CD4-positive, alpha-beta T cell treated with Interleukin-17A for 4 hours (primary cell): ENCODE data around the gene DNAJA4.

Experiments
- DNase-seq: peaks from one replicate; pipeline ENCODE4 v3.0.0-alpha.2; 2020; ENCODE audit warnings: mixed read lengths

Gene DNAJA4

DNA sequence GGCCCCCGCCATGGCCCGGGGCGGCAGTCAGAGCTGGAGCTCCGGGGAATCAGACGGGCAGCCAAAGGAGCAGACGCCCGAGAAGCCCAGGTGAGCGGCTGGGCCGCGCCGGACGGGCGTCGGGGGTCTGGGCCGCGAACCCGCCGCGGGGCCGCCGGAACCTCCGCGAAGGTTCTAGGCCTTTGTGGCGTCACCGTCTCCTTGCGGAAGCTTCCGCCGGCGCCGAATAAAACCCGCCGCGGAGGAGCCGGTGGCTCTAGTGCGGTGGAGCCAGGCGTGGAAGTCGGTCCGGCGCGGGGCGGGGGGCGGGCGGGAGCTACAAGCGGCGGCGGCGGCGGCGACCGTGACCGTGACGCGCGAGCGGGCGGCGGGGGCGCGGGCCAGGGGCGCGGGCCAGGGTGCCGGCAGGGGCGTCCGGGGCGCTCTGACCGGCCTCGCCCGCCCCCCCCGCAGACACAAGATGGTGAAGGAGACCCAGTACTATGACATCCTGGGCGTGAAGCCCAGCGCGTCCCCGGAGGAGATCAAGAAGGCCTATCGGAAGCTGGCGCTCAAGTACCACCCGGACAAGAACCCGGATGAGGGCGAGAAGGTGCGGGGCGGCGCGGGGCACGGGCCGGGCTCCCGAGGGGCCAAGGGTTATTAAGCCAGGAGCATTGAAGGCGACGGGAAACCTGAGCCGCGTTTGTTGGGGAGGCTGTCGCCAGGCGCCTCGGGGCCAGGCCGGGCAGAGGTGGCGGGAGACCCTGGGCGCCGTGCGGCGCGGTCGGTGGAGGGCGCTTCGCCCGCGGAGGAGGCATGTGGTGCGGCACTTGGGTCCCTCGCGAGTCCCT is at the start of gene DNAJA4:
TSS of gene DNAJA4 (plus strand) at position 259 of the 833 bp plus-strand sequence. CDS start at position 461, 202 bp downstream.
- peak; percentile 74 for DNase-seq

DNA sequence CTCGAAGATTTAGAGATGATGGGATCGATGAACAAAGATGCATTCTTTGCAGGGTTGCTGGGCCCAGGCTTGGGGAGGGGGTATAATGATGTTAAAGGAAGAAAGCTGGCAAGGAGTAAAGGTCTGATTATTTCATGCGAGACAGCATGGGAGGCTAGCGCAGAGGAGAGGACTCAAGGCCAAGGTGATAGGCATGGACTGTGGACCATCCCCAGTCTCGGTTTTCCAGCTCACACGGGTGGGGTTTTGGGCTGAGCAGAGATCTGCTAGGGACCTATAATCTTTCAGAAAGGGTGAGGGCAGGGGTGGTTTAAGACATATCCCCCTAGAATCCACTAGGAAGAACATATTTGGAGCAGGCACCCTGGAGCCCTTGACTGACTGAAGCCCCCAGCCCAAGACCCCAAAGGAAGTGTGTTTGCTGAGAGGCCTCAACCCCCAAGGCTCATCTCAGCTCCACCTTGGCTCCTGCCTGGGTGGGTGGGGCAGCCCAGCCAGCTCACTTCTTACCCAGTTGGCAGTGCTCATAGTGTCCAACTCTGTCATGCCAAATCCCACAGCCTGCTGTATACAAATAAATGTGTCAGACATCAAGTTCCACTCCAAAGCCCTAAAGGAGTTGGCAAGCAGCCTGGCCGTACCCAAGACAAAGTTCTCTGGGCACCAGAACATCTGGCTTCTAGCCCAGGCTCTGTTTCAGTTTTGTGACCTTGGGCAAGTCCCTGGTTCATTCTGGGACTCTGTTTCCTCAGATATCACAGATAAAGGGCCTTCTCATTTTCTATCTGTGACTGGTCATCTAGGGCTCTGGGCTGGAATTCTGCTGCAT is 47.9 kb upstream of the DNAJA4 start:
- DNase-seq: no peak

- no peak for DNase-seq
These were observed 43.6 kb upstream of the DNAJA4 start for GRCh38 chr15:78220713-78221112.

DNA sequence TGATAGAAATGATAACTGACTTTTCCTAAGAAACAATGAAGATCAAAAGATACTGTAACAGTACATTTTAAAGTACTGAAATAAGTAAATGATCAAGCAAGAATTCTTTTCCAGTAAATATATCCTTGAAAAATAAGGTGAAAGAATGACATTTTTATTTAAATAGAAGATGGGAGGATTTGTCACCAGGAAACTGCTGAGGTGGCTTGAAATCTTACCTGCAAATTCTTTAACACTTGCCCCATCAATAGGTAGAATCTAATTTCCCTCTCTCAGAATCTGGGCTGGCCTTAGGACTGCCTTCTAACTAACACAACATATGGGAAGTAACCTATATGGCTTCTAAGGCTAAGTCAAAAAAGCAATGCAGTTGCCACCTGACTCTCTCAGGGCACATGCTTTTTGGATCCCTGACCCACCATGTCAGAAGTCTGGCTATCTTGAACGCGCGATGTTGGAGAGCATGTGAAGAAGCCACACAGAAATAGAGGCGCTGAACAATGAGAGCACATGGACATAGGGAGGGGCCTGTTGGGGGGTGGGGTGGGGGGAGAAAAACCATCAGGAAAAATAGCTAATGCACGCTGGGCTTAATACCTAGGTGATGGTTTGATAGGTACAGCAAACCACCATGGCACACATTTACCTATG is 41.5 kb upstream of the DNAJA4 start:
- DNase-seq: no peak

DNA sequence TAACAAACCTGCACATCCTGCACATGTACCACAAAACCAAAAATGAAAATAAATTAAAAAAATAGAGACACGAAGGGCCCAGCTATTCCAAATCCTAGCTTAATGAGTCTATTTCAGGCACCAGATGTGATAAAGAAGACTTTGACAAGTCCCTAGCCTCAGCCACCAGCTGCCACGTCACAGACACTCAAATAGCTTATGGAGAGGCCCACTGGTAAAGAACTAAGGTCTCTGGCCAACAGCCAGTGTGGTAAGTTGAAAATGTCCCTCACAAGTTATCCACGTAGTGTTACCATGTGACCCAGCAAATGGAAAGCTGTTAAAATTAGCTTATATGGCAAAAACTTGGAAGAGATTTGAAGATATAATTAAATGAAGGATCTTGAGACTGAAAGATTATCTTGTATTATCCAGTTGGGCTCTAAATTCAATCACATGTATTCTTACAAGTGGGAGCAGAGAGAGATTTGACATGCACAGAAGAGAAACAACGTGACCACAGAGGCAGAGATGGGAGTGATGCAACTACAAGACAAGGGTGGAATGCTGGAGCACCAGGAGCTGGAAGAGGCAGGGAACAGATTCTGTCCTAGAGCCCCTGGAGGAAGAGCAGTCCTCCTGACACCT is 40.9 kb upstream of the DNAJA4 start:
- no peak for DNase-seq

DNA sequence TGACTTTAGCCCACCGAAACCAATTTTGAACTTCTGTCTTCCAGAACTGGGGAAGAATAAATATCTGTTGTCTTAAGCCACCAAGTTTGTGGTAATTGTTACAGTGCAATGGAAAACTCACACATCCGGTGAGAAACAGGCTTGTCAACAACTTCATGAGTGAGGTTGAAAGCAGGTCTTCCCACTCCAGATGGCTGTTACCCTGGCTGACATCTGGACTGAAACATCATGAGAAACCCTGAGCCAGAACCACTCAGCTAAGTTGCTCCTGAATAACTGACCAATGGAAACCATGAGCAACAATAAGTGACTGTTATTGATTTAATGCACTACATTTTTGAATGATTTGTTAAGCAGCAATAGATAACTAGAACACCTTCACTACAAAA is 40.3 kb upstream of the DNAJA4 start:
- no peak for DNase-seq

- no peak for DNase-seq
These were observed 38.4 kb upstream of the DNAJA4 start for GRCh38 chr15:78225783-78226541.

DNA sequence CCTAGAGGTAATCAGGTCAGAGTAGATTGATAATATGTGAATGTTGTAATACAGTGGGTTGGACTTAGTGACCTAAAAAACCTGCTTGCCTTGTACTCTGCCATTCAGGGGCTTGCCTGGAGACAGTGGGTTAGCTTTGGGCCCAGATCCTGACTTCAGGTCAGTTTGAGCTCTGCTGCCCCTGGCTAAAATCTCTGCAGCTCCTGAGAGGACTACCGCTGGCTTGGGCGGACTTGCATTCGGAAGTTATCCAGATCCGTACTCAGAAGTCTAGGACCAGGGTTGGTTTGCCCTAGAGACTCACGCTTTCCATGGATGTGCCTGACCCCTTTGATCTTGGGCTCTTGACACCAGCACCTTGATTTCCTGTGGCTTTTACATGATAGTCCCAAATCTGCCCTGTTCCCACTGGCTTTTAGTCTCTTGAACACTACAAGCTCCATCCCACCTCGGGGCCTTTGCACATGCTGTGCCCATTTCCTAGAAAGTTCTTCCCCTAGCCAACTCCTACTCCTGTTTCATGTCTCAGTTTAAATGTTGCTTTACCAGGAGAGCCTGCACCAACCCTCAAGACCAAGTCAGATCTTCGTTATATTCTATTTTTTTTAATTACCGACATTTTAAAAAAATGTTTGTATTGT is 35.9 kb upstream of the DNAJA4 start:
- no peak for DNase-seq

GRCh38 chr15:78229431-78230406 is 34.6 kb upstream of the DNAJA4 start:
- no peak for DNase-seq

GRCh38 chr15:78232951-78233350 is 31.4 kb upstream of the DNAJA4 start:
- DNase-seq: no peak

DNA sequence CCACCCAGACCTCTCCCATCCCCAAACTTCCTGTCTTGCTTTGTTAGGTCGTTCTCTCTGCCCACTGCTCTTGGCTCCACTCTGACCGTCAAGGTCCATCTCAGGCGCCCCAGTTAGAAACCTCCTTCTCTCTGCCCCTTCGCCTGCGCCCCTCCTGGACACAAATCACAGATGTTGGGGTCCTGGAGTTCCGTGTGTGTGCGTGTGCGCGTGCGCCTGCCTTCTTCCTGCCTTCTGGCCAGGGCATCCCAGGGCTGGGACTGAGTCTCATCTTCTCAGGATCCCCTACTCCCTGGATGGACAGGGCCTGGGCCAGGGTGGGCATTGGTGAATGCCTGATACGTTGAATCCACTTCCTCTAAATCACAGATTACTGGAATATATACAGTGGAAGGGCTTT is 30.9 kb upstream of the DNAJA4 start:
- no peak for DNase-seq

DNA sequence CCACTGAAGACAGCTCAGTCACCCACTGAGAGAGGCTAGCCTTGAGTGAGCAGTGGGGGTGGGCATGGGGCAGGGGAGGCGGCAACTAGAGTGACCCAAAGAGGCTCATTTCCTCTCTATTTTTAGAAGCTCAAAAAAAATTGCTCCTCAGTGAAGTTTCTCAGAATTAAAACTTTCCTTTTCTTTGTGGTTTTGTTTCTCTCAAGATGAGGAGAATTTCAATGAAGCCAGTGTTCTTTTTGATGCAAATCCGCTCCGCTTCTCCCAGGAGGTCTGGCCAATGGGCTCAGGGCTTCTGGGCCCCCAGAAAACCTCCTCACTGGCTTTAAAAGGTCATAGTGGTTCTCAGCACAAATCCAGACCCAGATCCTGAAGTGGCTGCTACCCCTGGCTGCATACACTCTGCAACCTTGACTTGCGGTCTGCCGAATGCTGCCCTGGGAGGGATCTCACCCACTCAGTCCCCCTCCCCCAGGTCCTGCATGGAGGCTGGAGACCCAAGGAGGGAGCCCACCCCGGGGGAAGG is 29.8 kb upstream of the DNAJA4 start, which contains the start of gene ACSBG1:
TSS of gene ACSBG1 (minus strand) at position 51 of the 526 bp plus-strand sequence. CDS start 64 bp downstream, outside the sequence.
- no peak for DNase-seq

DNA sequence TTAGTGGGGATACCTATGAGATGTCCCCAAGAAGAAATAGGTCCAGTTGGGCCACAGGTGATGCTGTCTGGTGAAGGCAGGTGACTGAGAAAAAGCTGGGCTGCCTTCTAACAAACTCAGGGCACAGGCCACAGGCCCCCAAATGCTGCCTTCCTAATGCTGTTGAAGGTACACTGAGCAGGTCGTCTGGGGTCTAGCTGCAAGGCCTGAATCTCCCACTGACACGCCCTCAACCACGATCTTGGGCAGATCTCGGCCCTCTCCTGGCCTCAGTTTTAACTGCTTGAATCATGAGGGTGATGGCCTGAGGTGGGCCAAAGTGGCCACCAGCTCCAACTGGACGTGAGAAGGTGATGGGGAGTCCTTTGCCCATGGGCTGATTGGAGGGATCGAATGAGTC is 27.9 kb upstream of the DNAJA4 start:
- DNase-seq: no peak

- DNase-seq: no peak
These were observed 27.2 kb upstream of the DNAJA4 start for GRCh38 chr15:78237146-78237545.

- no peak for DNase-seq
These were observed 24.6 kb upstream of the DNAJA4 start for GRCh38 chr15:78239811-78240210.

- peak; percentile 89 for DNase-seq
These were observed 23.3 kb upstream of the DNAJA4 start for GRCh38 chr15:78241017-78241416.

GRCh38 chr15:78242128-78242527 is 22.2 kb upstream of the DNAJA4 start:
- DNase-seq: no peak

DNA sequence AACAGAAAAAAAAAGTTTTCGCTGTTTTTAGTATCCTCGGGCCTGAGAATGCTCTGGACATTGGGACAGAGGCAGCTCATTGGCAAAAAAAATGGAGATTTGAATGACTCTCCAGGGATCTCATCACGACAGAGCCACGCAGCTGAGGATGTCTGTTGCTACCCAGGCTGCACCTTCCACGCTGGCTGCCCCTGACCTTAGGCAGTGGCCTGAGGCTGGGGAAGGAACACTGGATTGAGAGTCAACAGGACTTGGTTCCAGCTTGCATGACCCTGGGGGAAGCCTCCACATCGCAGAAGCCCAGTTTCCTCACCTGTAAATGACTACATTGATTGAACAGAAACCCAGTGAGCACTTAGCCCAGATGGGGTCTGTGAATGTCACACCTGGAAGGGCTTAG is 21.3 kb upstream of the DNAJA4 start:
- no peak for DNase-seq

DNA sequence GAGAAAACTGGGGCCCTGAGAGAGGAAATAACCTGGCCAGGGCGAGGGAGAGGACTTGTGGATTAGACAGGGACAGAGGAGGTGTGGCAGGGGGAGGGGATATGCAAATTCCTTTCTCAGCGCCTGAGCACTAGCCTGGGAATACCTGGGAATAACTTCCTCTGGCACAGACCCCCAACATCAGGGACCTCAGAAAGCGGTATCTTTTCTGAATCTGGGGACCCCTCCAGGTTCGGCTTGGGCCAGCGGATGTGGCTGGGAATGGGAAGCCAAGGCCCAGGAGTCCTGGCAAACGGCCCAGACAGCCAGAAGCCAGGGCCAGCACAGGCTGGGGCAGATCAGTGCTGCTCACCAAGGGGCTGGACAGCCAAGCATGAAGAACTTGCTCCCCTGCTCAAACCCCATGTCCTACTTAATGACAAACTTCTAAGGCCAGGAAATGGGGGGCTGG is 20.8 kb upstream of the DNAJA4 start:
- no peak for DNase-seq

- no peak for DNase-seq
These were observed 20.3 kb upstream of the DNAJA4 start for GRCh38 chr15:78244101-78244500.
